Activated CD4-positive, alpha-beta memory T cell treated with anti-CD3 and anti-CD28 coated beads, Interleukin-2, amount 10 ng/mL, durations not matched to agents 7 days and 5 days (primary cell): ENCODE measurements around the gene RINT1. TPM values are rescaled to one million over a fixed set of nuclear protein-coding genes. Genes with fewer than 3 reads are reported as not detected.

Source experiments
- CTCF ChIA-PET: fragments of 350-600 bp; sonication (Branson Sonifier 250); formaldehyde crosslinking; loops from one replicate; lab custom pipeline; 2021; ENCODE audit warnings: antibody characterized with exemption, inconsistent platforms; lab: Charles Lee
- POLR2A ChIA-PET: fragments of 350-600 bp; sonication (Branson Sonifier 250); formaldehyde crosslinking; loops from one replicate; lab custom pipeline; 2021; ENCODE audit warnings: antibody characterized with exemption; lab: Charles Lee
- DNase-seq: peaks from one replicate; pipeline ENCODE4 v3.0.0-alpha.2; 2020
- H3K27ac Mint-ChIP-seq: one replicate; pipeline ENCODE4 v1.8.0; 2021; ENCODE audit warnings: mild to moderate bottlenecking, mixed read lengths
- H3K27me3 Mint-ChIP-seq: one replicate; pipeline ENCODE4 v1.8.0; 2021; ENCODE audit warnings: mixed read lengths
- H3K36me3 Mint-ChIP-seq: one replicate; pipeline ENCODE4 v1.8.0; 2021; ENCODE audit warnings: low read depth, mixed read lengths
- H3K4me1 Mint-ChIP-seq: one replicate; pipeline ENCODE4 v1.8.0; 2021; ENCODE audit warnings: mixed read lengths
- H3K4me3 Mint-ChIP-seq: one replicate; pipeline ENCODE4 v1.8.0; 2021; ENCODE audit warnings: mild to moderate bottlenecking, mixed read lengths
- H3K9me3 Mint-ChIP-seq: one replicate; pipeline ENCODE4 v1.8.0; 2021; ENCODE audit warnings: mixed read lengths
- total RNA-seq, 2 experiments: library from RNA; stranded (reverse); gene quantifications; one replicate each; pipeline ENCODE4 v1.2.3, GENCODE V29; 2021

Gene RINT1
- total RNA-seq, 2 experiments from 2014 or later: 20.5 to 21.9 TPM

DNA sequence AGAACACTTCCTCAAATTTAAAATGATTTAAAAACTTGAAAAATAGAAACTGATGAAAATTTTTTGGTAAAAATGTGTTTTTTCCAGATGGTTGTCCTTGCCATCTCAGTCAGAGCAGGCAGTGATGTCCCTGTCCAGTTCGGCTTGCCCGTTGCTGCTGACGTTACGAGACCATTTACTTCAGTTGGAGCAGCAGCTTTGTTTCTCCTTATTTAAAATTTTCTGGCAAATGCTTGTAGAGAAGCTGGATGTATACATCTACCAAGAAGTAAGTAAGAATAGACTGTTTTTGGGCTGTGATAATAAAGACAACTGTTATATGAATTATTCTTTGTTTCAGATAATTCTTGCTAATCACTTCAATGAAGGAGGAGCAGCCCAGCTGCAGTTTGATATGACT, 33.2 kb downstream of the RINT1 start:
- H3K27ac Mint-ChIP-seq: no peak overlapping the region

DNA sequence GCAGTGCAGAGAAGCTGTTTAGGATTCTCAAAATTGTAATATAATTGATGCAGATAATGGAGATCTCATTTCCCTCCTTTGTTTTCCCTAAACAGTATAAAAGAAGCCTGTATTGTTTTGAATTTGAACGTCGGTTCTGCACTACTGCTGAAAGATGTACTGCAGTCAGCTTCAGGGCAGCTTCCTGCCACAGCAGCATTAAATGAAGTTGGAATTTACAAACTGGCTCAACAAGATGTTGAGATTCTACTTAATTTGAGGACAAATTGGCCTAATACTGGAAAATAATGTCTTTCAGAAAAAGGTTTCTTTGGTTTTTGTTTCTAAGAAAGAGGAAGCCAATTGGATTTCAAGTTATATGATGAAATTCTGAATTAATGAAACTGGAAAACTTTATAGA, 35.0 kb downstream of the RINT1 start:
- CTCF ChIA-PET: interaction anchor here (0.5 to 0.9 kb wide), 2 partner anchors 35 to 73 kb away, joined by 3 read pairs; partner anchors contain the start of gene RINT1
- peaks cover 36% of the 10 kb centered on the region for H3K36me3 Mint-ChIP-seq
- H3K9me3 Mint-ChIP-seq: no peaks in the 10 kb centered on the region
- no peaks in the 10 kb centered on the region for H3K4me1 Mint-ChIP-seq
- H3K27ac Mint-ChIP-seq: no peak overlapping the region
- no peak for DNase-seq
- POLR2A ChIA-PET: interaction anchor here (0.9 kb wide), 1 partner anchor 9 kb away, joined by 5 read pairs; no protein-coding TSS in a partner anchor
- no peak overlapping the region for H3K4me3 Mint-ChIP-seq
- H3K27me3 Mint-ChIP-seq: no peaks in the 10 kb centered on the region

More for the DNA sequence above, 33.2 kb downstream of the RINT1 start:
- ChIA-PET POLR2A (interaction anchor here (1.1 kb wide), 1 partner anchor 8 kb away, joined by 3 read pairs; no protein-coding TSS in a partner anchor), CTCF (interaction anchor here (0.6 kb wide), 1 partner anchor 24 kb away, joined by 4 read pairs; no protein-coding TSS in a partner anchor)
- Mint-ChIP-seq H3K27me3 (no peaks in the 10 kb centered on the region), H3K36me3 (peaks cover 37% of the 10 kb centered on the region), H3K4me3 (no peak overlapping the region), H3K4me1 (no peaks in the 10 kb centered on the region), H3K9me3 (no peaks in the 10 kb centered on the region)
- no peak for DNase-seq

DNA sequence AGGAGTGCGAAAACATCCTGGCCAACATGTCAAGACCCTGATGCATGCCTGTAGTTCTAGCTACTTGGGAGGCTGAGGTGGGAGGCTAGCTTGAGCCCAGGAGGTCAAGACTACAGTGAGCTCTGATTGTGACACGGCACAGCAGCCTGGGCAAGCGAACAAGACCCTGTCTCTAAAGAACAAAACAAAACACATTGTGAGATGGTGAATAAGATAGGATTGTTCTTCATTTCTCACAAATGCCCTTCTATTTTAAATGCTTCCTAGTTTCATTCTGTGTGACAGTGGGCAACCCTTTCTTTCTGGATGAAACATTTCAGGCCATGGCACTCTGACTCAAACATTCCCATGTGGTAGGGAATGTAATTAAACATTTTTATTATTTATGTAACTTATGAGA, 35.8 kb downstream of the RINT1 start:
- DNase-seq: no peak
- CTCF ChIA-PET: no interaction called here
- Mint-ChIP-seq H3K36me3 (peaks cover 30% of the 10 kb centered on the region), H3K9me3 (no peaks in the 10 kb centered on the region), H3K4me1 (no peaks in the 10 kb centered on the region), H3K27ac (no peak overlapping the region), H3K27me3 (no peaks in the 10 kb centered on the region), H3K4me3 (no peak overlapping the region)
- POLR2A ChIA-PET: no interaction called here

DNA sequence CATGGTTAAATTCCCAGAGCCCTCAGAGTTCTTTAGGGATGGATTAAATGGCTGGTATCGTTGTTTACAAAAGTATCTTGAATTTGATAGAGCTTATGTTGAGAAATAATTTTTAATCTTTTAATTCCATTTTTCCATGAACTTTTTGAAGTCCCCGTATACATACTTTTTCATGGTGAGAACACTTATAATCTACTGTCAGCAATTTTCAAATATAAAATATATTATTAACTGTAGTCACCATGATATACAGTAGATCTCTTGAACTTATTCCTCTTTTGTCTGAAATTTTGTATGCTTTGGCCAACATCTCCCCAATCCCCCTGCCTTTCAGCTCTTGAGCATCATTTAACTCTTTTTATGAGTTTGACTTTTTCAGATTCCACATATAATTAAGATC, 39.9 kb downstream of the RINT1 start:
- H3K36me3 Mint-ChIP-seq: peaks cover 10% of the 10 kb centered on the region
- no peak overlapping the region for H3K4me3 Mint-ChIP-seq
- ChIA-PET CTCF (interaction anchor here (1.6 kb wide), 1 partner anchor 17 kb away, joined by 6 read pairs; no protein-coding TSS in a partner anchor), POLR2A (interaction anchor here (0.8 kb wide), 1 partner anchor 17 kb away, joined by 3 read pairs; no protein-coding TSS in a partner anchor)
- no peak for DNase-seq
- no peaks in the 10 kb centered on the region for H3K27me3 Mint-ChIP-seq
- peaks cover 2% of the 10 kb centered on the region for H3K9me3 Mint-ChIP-seq
- no peaks in the 10 kb centered on the region for H3K4me1 Mint-ChIP-seq
- no peak overlapping the region for H3K27ac Mint-ChIP-seq

DNA sequence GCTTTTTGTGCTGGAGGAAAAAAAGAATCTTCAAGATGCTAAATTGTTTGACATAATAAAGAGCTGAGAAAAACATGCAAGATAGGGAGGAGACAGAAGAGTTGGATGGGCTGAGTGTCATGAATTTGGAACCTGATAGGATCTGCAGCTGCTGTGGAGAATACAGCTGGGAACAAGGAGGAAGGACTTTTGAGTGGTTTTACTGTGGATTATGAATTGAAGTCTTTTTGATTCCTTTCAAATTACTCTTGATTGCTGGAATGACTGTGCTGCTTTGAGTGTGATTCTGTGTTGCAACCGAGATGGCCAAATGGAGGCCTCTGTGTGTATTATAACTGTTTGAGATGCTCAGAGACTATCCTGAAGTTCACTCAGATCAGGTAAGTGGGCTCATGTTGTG, 45.2 kb downstream of the RINT1 start:
- POLR2A ChIA-PET: no interaction called here
- H3K4me3 Mint-ChIP-seq: no peak overlapping the region
- no peak for DNase-seq
- H3K9me3 Mint-ChIP-seq: peaks cover 2% of the 10 kb centered on the region
- no peak overlapping the region for H3K27ac Mint-ChIP-seq
- no peaks in the 10 kb centered on the region for H3K27me3 Mint-ChIP-seq
- H3K4me1 Mint-ChIP-seq: peaks cover 7% of the 10 kb centered on the region
- no peaks in the 10 kb centered on the region for H3K36me3 Mint-ChIP-seq
- CTCF ChIA-PET: interaction anchor here (1.6 kb wide), 1 partner anchor 12 kb away, joined by 5 read pairs; no protein-coding TSS in a partner anchor

DNA sequence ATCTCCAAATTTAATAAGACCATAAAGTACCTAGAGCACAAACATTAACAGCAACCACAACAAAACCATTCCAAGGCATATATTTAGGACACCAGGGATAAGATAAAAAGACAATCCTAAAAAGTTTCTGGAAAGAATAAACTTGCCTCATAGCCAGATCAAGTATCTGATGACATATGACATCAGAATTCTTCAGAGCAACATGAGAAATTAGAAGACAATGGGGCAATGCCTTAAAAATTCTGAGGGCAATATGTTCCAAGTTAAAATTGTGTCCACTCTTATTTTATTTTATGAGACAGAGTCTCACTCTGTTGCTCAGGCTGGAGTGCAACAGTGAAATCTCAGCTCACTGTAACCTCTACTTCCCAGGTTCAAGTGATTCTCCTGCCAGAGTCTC, 46.5 kb downstream of the RINT1 start:
- no peak overlapping the region for H3K27ac Mint-ChIP-seq
- peaks cover 4% of the 10 kb centered on the region for H3K9me3 Mint-ChIP-seq
- no peaks in the 10 kb centered on the region for H3K27me3 Mint-ChIP-seq
- no peak overlapping the region for H3K4me3 Mint-ChIP-seq
- DNase-seq: no peak
- peaks cover 8% of the 10 kb centered on the region for H3K4me1 Mint-ChIP-seq
- CTCF ChIA-PET: no interaction called here
- H3K36me3 Mint-ChIP-seq: no peaks in the 10 kb centered on the region
- POLR2A ChIA-PET: no interaction called here

DNA sequence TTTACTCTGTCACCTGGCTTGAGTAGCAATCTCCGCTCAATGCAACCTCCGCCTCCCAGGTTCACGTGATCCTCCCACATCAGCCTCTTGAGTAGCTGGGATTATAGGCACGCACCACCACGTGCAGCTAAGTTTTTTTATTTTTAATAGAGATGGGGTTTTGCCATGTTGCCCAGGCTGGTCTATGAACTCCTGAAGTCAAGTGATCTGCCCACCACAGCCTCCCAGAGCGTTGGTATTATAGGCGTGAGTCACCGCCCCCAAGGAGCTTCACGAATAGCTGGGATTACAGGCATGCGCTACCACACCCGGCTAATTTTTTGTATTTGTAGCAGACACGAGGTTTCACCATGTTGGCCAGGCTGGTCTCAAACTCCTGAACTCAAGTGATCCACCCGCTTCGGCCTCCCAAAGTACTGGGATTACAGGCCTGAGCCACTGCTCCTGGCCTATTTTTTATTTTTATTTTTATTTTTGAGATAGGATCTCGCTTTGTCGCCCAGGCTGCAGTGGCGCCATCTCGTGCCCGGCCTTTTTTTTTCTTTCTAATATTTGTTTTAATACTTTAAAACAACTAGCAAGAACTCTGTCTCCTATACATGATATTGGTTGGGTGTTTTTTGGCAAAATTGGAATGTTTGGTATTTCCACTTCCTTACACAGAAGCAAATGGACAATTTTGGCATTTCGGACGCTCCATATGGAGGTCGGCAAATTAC, 48.2 kb downstream of the RINT1 start:
- DNase-seq: no peak

DNA sequence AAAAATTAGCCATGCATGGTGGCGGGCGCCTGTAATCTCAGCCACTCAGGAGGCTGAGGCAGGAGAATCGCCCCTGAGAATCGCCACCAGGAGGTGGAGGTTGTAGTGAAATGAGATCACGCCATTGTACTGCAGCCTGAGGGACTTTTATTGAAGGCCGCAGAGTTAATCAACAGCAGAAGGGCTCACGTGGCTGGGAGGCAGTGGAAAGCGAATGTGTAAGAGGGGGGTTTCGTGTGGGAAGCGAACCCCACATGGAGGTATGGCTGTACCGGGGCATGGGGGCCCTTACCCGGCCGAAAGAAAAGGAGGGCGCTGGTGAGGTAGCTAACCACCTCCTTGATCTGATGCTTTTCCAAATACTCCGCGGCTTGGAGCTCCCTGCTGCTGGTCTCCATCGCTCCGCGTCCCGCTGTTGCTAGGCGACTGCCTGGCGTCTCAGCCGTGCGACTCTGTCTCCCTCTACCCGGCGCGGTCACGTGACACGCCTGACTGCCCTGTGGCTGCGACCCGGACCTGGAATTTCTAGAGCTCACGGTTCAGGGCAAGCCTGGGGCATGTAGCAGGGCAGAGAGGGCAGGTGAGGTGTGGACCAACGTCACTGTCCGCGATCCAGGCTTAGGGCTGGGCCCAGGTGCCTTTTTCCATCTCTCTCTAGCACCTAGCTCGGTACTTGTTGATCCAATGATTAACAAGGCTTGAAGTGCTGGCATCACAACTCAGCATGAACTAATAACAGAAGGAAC, 49.2 kb downstream of the RINT1 start, which contains the start of gene EFCAB10:
EFCAB10 (minus strand) TSS at position 428 of the 746 bp plus-strand sequence; CDS start at position 398, 30 bp downstream.
- H3K4me3 Mint-ChIP-seq: peak within 1 kb of the TSS; percentile 55
- peak; percentile 67 for DNase-seq
- peaks cover 10% of the 10 kb centered on the region for H3K9me3 Mint-ChIP-seq
- no peaks in the 10 kb centered on the region for H3K27me3 Mint-ChIP-seq
- no peak within 1 kb of the TSS for H3K27ac Mint-ChIP-seq
- peaks cover 10% of the 10 kb centered on the region for H3K4me1 Mint-ChIP-seq
- CTCF ChIA-PET: interaction anchor here (0.6 to 1.3 kb wide), 2 partner anchors 50 to 89 kb away, joined by 4 to 6 read pairs; partner anchors contain the start of gene RINT1
- POLR2A ChIA-PET: interaction anchor here (0.8 kb wide), 1 partner anchor 49 kb away, joined by 3 read pairs; no protein-coding TSS in a partner anchor
- H3K36me3 Mint-ChIP-seq: no peaks in the 10 kb centered on the region

More for the DNA sequence above, 48.2 kb downstream of the RINT1 start:
- Mint-ChIP-seq H3K4me1 (peaks cover 8% of the 10 kb centered on the region), H3K36me3 (no peaks in the 10 kb centered on the region), H3K27me3 (no peaks in the 10 kb centered on the region), H3K27ac (no peak overlapping the region), H3K4me3 (no peak overlapping the region), H3K9me3 (peaks cover 10% of the 10 kb centered on the region)
- POLR2A ChIA-PET: no interaction called here
- CTCF ChIA-PET: no interaction called here

DNA sequence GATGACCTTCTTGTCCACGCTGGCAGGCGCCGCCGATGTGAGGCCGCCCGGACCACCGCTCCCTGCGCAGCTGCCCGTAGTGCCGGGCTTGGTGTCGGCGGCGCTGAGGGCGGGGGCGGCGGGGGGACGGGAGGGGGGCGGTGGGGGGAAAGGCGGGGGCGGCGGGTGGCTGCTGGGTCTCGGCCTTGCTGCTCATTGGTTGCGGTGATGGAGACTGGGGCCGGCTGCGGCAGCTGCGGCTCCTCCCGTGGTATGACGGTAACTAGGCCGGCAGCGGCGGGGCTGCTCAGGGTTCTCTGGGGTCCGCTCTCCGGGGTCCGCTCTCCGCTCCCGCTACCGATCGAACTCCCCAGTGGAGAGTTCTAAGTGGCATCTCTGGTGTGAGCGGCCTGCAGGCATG, 51.1 kb downstream of the RINT1 start:
- H3K27ac Mint-ChIP-seq: no peak overlapping the region
- no peak for DNase-seq
- H3K27me3 Mint-ChIP-seq: no peaks in the 10 kb centered on the region
- no peaks in the 10 kb centered on the region for H3K36me3 Mint-ChIP-seq
- peaks cover 12% of the 10 kb centered on the region for H3K4me1 Mint-ChIP-seq
- H3K4me3 Mint-ChIP-seq: no peak overlapping the region
- H3K9me3 Mint-ChIP-seq: peaks cover 10% of the 10 kb centered on the region
- CTCF ChIA-PET: no interaction called here
- POLR2A ChIA-PET: no interaction called here

DNA sequence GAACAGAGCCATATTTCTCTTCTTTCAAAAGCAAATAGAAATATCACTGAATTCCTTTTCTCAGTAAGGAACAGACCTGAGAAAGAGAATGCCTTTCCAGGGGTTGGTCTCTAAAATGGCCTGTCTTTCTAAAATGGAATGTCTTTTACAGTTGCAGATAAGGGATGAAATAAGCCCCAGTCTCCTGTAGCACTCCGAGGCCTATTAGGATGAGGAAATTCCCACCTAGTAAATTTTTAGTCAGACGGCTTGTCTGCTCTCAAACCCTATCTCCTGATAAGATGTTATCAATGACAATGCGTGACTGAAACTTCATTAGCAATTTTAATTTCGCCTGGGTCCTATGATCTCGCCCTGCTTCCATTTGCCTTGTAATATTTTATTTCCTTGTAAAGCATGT, 52.2 kb downstream of the RINT1 start:
- DNase-seq: no peak
- Mint-ChIP-seq H3K27me3 (no peaks in the 10 kb centered on the region), H3K4me3 (no peak overlapping the region), H3K4me1 (peaks cover 17% of the 10 kb centered on the region), H3K27ac (no peak overlapping the region), H3K9me3 (peaks cover 10% of the 10 kb centered on the region), H3K36me3 (no peaks in the 10 kb centered on the region)
- POLR2A ChIA-PET: no interaction called here
- CTCF ChIA-PET: no interaction called here

DNA sequence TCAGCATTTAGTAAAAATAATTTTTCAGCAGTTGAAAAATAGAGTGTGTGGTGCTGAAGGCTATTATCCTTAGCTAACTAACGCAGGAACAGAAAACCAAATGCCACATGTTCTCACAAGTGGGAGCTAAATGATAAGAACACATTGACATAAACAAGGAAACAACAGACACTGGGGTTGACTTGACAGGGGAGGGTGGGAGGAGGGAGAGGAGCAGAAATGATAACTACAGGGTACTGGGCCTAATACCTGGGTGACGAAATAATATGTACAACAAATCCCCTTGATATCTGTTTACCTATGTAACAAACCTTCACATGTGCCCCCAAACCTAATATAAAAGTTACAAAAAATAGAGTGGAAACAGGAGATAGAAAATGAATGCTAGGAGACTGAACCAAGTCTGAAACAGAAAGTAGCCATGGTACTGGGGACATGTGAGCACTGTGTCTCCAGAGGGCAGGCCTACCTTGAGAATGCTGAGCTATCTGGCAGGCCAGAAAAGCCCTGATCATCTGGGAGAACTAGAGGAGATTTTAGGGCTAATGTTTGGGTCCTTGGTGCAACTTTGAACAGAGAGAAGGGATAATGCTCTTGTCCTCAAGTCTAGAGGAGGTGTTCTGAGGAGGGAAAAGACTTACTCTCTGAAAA, 54.0 kb downstream of the RINT1 start:
- Mint-ChIP-seq H3K4me3 (no peak overlapping the region), H3K9me3 (peaks cover 10% of the 10 kb centered on the region), H3K36me3 (no peaks in the 10 kb centered on the region), H3K27me3 (no peaks in the 10 kb centered on the region), H3K4me1 (peaks cover 21% of the 10 kb centered on the region), H3K27ac (no peak overlapping the region)
- CTCF ChIA-PET: interaction anchor here (1.1 kb wide), 1 partner anchor 138 kb away, joined by 3 read pairs; no protein-coding TSS in a partner anchor
- no peak for DNase-seq
- POLR2A ChIA-PET: interaction anchor here (1.4 kb wide), 1 partner anchor 54 kb away, joined by 4 read pairs; the partner anchor contains the start of gene RINT1

DNA sequence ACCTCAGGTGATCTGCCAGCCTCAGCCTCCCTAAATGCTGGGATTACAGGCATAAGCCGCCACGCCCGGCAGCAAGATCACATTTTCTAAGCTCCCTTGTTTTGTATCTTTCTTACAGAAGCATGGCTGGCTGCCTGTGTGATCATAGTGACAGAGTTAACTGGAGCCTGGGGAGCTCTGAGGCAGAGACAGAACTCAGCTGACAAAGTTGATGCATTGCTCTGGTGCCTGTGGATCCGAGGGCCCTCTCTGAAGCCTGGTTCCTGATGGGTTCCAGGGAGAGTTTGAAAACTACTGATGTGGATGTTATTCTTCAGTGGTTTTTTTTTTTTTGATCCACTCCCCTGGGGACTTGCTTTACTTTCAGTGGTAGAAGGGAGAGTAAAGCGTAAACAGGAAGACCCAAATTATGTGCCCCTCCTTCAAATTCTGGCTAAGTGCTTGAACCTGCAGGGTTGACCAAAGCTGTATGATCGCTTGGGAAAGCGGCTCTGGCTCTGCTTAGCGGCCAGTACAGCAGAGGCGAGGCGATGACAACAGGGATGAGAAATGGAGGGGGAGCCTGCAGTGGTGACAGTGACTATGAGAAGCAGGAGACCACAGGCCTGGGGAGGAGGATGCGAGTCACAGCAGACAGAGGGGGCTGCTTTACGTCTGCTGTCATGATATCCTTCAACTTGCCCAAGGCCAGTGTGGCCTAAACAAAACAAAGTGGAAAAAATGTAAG, 56.1 kb downstream of the RINT1 start:
- H3K27me3 Mint-ChIP-seq: peaks cover 1% of the 10 kb centered on the region
- CTCF ChIA-PET: interaction anchor here (2.0 to 2.1 kb wide), 2 partner anchors 17 to 57 kb away, joined by 6 read pairs; partner anchors contain the start of gene RINT1
- POLR2A ChIA-PET: no interaction called here
- no peak for DNase-seq
- no peak overlapping the region for H3K27ac Mint-ChIP-seq
- peaks cover 8% of the 10 kb centered on the region for H3K9me3 Mint-ChIP-seq
- H3K36me3 Mint-ChIP-seq: no peaks in the 10 kb centered on the region
- H3K4me1 Mint-ChIP-seq: peaks cover 13% of the 10 kb centered on the region
- H3K4me3 Mint-ChIP-seq: no peak overlapping the region
